Left lung (tissue), 10 donors: ENCODE results near the gene STK11. TPM values are rescaled to one million over a fixed set of nuclear protein-coding genes. Genes with fewer than 3 reads are reported as not detected.
"Not testable (repeated sequence)": the region's sequence is repeated elsewhere in the genome, so short reads cannot be mapped to it uniquely, and the experiment has no call there.

Experiments
- ATAC-seq: fragments of 200-7000 bp; cut with Tn5 transposase; one replicate; pipeline ENCODE4 v1.9.1; 2020; ENCODE audit warnings: moderate library complexity
- DNase-seq, 4 donors: peaks; one replicate each; pipeline ENCODE4 v3.0.0-alpha.2; 2013 to 2020
- H3K27ac ChIP-seq, 2 donors: fragments of 200-600 bp; sonication (generic) in 1 of 2; one replicate each; pipeline versions ENCODE4 v1.5.0 to v1.8.0; 2020 to 2021
- H3K27me3 ChIP-seq, 2 donors: fragments of 200-600 bp; sonication (generic) in 1 of 2; one replicate each; pipeline versions ENCODE4 v1.5.0 to v1.8.0; 2020 to 2021
- H3K36me3 ChIP-seq, 2 donors: fragments of 200-600 bp; sonication (generic) in 1 of 2; one replicate each; pipeline versions ENCODE4 v1.5.0 to v1.8.0; 2020 to 2021
- H3K4me1 ChIP-seq, 2 donors: fragments of 200-600 bp; one replicate each; pipeline ENCODE4 v1.8.0; 2021
- H3K4me3 ChIP-seq, 2 donors: fragments of 200-600 bp; sonication (generic) in 1 of 2; one replicate each; pipeline versions ENCODE4 v1.5.0 to v1.8.0; 2020 to 2021; ENCODE audit warnings: mild to moderate bottlenecking in 1 of 2
- H3K9me3 ChIP-seq, 2 donors: fragments of 200-600 bp; sonication (generic) in 1 of 2; one replicate each; pipeline versions ENCODE4 v1.5.0 to v1.8.0; 2020 to 2021
- CTCF ChIP-seq, 2 donors: fragments of 200-600 bp; sonication (generic) in 1 of 2; IDR thresholded peaks; one replicate each; pipeline versions ENCODE4 v1.5.0 to v1.8.0; 2021; ENCODE audit warnings: antibody characterized with exemption in 2 of 2
- intact Hi-C, 2 donors: fragments of 100-400 bp; cut with DNase I; formaldehyde crosslinking; loops; one replicate each; pipeline versions ENCODE4 v1.11.2 to v1.14.2; 2022
- polyA plus RNA-seq, 6 donors: library from polyadenylated mRNA; unstranded; fragments of 120-200 nt; gene quantifications; one replicate each; pipeline ENCODE4 v1.2.1, GENCODE V29; 2013; ENCODE audit not compliant: insufficient read length in 6 of 6
- total RNA-seq, 2 donors: library from RNA; stranded (reverse); fragmentation: NEBNext Ultra II Directional; extraction: Animal tissue kit (Norgen Biotek cat#: 25700); gene quantifications; one replicate each; pipeline ENCODE4 v1.2.1, GENCODE V29; 2021
- donor health status: DM: no; HTN: yes; CAD: no.
- donor health status: DM: no; HTN: no; CAD: no.

Gene STK11
- total and polyA plus RNA-seq, 8 donors = 42.6 to 58.4 (median 51.1) TPM

GRCh38 chr19:1206150-1206863, 729 bp downstream of the STK11 start:
- ATAC-seq = no peak
- H3K4me3 ChIP-seq = peak overlapping the region; percentile 67 to 88
- H3K9me3 ChIP-seq = no peaks in the 10 kb centered on the region
- peak overlapping the region; percentile 75 for H3K27ac ChIP-seq
- DNase-seq = peak in 1 of 4 donors; percentile 83
- peaks cover 0 to 6% of the 10 kb centered on the region in 2 donors for H3K36me3 ChIP-seq
- intact Hi-C loops = no loop called here
- no peaks in the 10 kb centered on the region for H3K27me3 ChIP-seq
- TF ChIP-seq CTCF (IDR thresholded peaks at IDR 0.05) = no peak
- H3K4me1 ChIP-seq = peaks cover 14 to 70% of the 10 kb centered on the region in 2 donors

- Histone ChIP-seq H3K9me3 (no peaks in the 10 kb centered on the region), H3K27ac (peak overlapping the region; percentile 75), H3K27me3 (no peaks in the 10 kb centered on the region), H3K4me1 (peaks cover 14 to 77% of the 10 kb centered on the region in 2 donors), H3K36me3 (peaks cover 0 to 6% of the 10 kb centered on the region in 2 donors), H3K4me3 (peak overlapping the region; percentile 67 to 88)
- intact Hi-C loops = no loop called here
- peak; percentile 14 for ATAC-seq
- DNase-seq = peak in 2 of 4 donors; percentile 57 to 89
- no peak for TF ChIP-seq CTCF (IDR thresholded peaks at IDR 0.05)
Observed at GRCh38 chr19:1206864-1207450, 1.4 kb downstream of the STK11 start.

- intact Hi-C loops, DNase-seq, H3K9me3 ChIP-seq, ATAC-seq, H3K27ac ChIP-seq, H3K27me3 ChIP-seq, H3K4me3 ChIP-seq, H3K36me3 ChIP-seq: not testable (repeated sequence)
- H3K4me1 ChIP-seq = peaks cover 21 to 85% of the 10 kb centered on the region in 2 donors
Observed at GRCh38 chr19:1208830-1209229, 3.3 kb downstream of the STK11 start.

GRCh38 chr19:1210227-1210538, 4.6 kb downstream of the STK11 start:
- H3K36me3 ChIP-seq = peaks cover 0 to 6% of the 10 kb centered on the region in 2 donors
- DNase-seq = no peak
- H3K27me3 ChIP-seq = no peaks in the 10 kb centered on the region
- H3K4me3 ChIP-seq = no peak overlapping the region
- intact Hi-C loops = no loop called here
- no peaks in the 10 kb centered on the region for H3K9me3 ChIP-seq
- no peak overlapping the region for H3K27ac ChIP-seq
- ATAC-seq = no peak
- TF ChIP-seq CTCF (IDR thresholded peaks at IDR 0.05) = no peak
- H3K4me1 ChIP-seq = peaks cover 35 to 86% of the 10 kb centered on the region in 2 donors

- TF ChIP-seq CTCF (IDR thresholded peaks at IDR 0.05) = no peak
- Histone ChIP-seq H3K27ac (peak overlapping the region in 1 of 2 donors; percentile 23), H3K36me3 (peaks cover 0 to 10% of the 10 kb centered on the region in 2 donors), H3K4me3 (no peak overlapping the region), H3K9me3 (no peaks in the 10 kb centered on the region), H3K4me1 (peaks cover 38 to 97% of the 10 kb centered on the region in 2 donors), H3K27me3 (no peaks in the 10 kb centered on the region)
- ATAC-seq (no peak), DNase-seq (no peak)
- intact Hi-C loops = no loop called here
Observed at GRCh38 chr19:1211494-1212234, 6.1 kb downstream of the STK11 start.
